Osteoblast (primary cell): Measurements from ENCODE around the gene IQCM. TPM values are rescaled to one million over a fixed set of nuclear protein-coding genes. Genes with fewer than 3 reads are reported as not detected.

Experiments
- DNase-seq: peaks from one replicate; pipeline ENCODE4 v3.0.0; 2011; ENCODE audit warnings: low spot score, mixed read lengths; ENCODE audit not compliant: insufficient read length; ENCODE audit errors: missing footprints
- H2AFZ ChIP-seq: 2 replicates; pipeline ENCODE4 v1.6.0; 2011; ENCODE audit warnings: mild to moderate bottlenecking, low read length
- H3K27ac ChIP-seq: 2 replicates; pipeline ENCODE4 v1.5.1; 2011; ENCODE audit warnings: mild to moderate bottlenecking, low read depth, low read length, moderate library complexity
- H3K27me3 ChIP-seq: 2 replicates; pipeline ENCODE4 v1.6.0; 2012; ENCODE audit warnings: mild to moderate bottlenecking, control low read depth, inconsistent platforms, low read length, moderate library complexity; ENCODE audit not compliant: insufficient read depth
- H3K36me3 ChIP-seq: 2 replicates; pipeline ENCODE4 v1.5.1; 2011; ENCODE audit warnings: mild to moderate bottlenecking, low read length, control low read depth, moderate library complexity; ENCODE audit not compliant: insufficient read depth
- H3K4me1 ChIP-seq: 2 replicates; pipeline ENCODE4 v1.5.1; 2011; ENCODE audit warnings: mild to moderate bottlenecking, low read length, control low read depth, moderate library complexity; ENCODE audit not compliant: insufficient read depth
- H3K4me2 ChIP-seq: 2 replicates; pipeline ENCODE4 v1.6.0; 2011; ENCODE audit warnings: mild to moderate bottlenecking, low read length; ENCODE audit not compliant: insufficient read depth
- H3K4me3 ChIP-seq: fragments of 200-600 bp; sonication (generic); 3 replicates; pipeline ENCODE4 v1.5.1; 2012; ENCODE audit warnings: mild to moderate bottlenecking, low read length, inconsistent platforms; ENCODE audit not compliant: insufficient read depth
- H3K79me2 ChIP-seq: 2 replicates; pipeline ENCODE4 v1.6.0; 2012; ENCODE audit warnings: mild to moderate bottlenecking, low read length, control low read depth, inconsistent platforms; ENCODE audit not compliant: insufficient read depth
- H3K9me3 ChIP-seq: 2 replicates; pipeline ENCODE4 v1.5.1; 2011; ENCODE audit warnings: low read depth, low read length, control low read depth
- H4K20me1 ChIP-seq: 2 replicates; pipeline ENCODE4 v1.6.0; 2012; ENCODE audit warnings: mild to moderate bottlenecking, low read length, control low read depth; ENCODE audit not compliant: insufficient read depth
- CTCF ChIP-seq: IDR thresholded peaks from 2 replicates; pipeline ENCODE4 v1.5.1; 2011; ENCODE audit warnings: mild to moderate bottlenecking, low read depth, low read length, moderate library complexity; ENCODE audit errors: extremely low read depth
- total RNA-seq: library from RNA; depleted of rRNA; stranded (reverse); fragments of >200 nt; gene quantifications from 2 replicates; pipeline ENCODE4 v1.2.3, GENCODE V29; 2012

Gene IQCM
- total RNA-seq, 1 donor = not detected

DNA sequence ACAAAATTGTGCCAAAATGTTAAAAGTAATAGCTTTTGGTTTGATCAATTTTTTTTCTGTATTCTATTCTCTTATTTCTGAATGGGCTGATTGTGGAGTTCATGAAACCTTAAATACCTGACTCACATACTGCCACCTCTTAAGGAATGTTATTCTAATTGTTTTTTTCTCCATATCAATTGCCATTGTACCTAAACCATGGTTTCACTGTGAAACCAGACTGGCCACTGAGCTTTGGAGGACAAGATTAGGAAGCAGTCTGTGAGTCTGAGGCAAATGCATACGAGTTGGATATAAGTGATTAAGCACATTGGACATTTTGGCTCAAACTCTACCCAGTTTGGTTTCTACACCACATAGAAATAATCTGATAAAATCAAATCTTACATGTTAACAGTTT lies 184.0 kb downstream of the IQCM start:
- no peaks in the 10 kb centered on the region for H3K79me2 ChIP-seq
- H2AFZ ChIP-seq = no peak overlapping the region
- no peak overlapping the region for H3K27ac ChIP-seq
- no peaks in the 10 kb centered on the region for H3K9me3 ChIP-seq
- H3K4me3 ChIP-seq = no peak overlapping the region
- DNase-seq = no peak
- no peaks in the 10 kb centered on the region for H3K4me1 ChIP-seq
- no peak overlapping the region for H3K4me2 ChIP-seq
- no peak for TF ChIP-seq CTCF
- no peaks in the 10 kb centered on the region for H3K27me3 ChIP-seq
- no peaks in the 10 kb centered on the region for H4K20me1 ChIP-seq
- no peaks in the 10 kb centered on the region for H3K36me3 ChIP-seq

GRCh38 chr4:149630064-149630463 lies 185.6 kb downstream of the IQCM start:
- H3K9me3 ChIP-seq = no peaks in the 10 kb centered on the region
- no peaks in the 10 kb centered on the region for H3K4me1 ChIP-seq
- no peaks in the 10 kb centered on the region for H3K79me2 ChIP-seq
- no peak overlapping the region for H3K4me2 ChIP-seq
- no peaks in the 10 kb centered on the region for H3K27me3 ChIP-seq
- H4K20me1 ChIP-seq = no peaks in the 10 kb centered on the region
- no peak for TF ChIP-seq CTCF
- no peak for DNase-seq
- no peak overlapping the region for H3K4me3 ChIP-seq
- no peak overlapping the region for H2AFZ ChIP-seq
- H3K36me3 ChIP-seq = no peaks in the 10 kb centered on the region
- no peak overlapping the region for H3K27ac ChIP-seq

DNA sequence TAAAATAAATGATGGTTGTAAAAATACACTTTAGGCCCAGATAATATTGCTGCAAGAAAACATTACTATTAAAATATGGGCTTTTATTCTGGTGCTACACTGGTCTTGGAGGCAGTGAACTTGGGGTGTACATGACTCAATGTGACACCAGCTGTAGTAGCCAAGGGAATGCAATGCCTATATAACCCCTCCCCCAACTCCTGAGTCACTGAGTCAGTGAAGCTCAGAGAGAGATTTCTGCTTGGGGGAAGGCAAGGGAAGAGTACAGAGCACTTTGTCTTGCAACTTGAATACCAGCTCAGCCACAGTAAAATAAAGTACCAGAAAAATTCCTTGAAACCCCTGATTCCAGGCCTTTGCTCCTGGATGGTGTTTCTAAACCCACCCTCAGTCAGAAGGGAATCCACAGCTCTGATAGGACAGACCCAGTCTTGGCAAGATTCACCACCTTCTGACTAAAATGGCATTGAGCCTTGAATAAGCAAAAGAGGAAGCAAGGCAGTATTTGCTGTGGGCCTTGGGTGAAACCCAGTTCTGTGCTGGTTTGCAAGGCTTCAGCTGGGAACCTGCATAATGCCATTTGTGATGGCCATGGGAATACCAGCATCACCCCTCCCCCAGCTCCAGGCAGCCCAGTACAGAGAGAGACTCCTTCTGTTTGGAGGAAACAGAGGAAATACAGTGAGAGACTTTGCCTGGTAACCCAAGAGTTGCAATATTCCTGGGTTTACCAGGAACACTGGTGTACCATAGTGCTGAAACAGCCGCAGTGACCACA lies 209.9 kb downstream of the IQCM start:
- no peaks in the 10 kb centered on the region for H3K9me3 ChIP-seq
- no peaks in the 10 kb centered on the region for H3K79me2 ChIP-seq
- no peak for TF ChIP-seq CTCF
- no peaks in the 10 kb centered on the region for H3K27me3 ChIP-seq
- no peak overlapping the region for H2AFZ ChIP-seq
- DNase-seq = peak; percentile 4
- H3K4me3 ChIP-seq = no peak overlapping the region
- no peaks in the 10 kb centered on the region for H3K4me1 ChIP-seq
- H4K20me1 ChIP-seq = no peaks in the 10 kb centered on the region
- H3K4me2 ChIP-seq = no peak overlapping the region
- H3K27ac ChIP-seq = no peak overlapping the region
- no peaks in the 10 kb centered on the region for H3K36me3 ChIP-seq

GRCh38 chr4:149604827-149605226 lies 210.8 kb downstream of the IQCM start:
- no peaks in the 10 kb centered on the region for H3K4me1 ChIP-seq
- H3K9me3 ChIP-seq = no peaks in the 10 kb centered on the region
- no peak overlapping the region for H2AFZ ChIP-seq
- H3K4me2 ChIP-seq = no peak overlapping the region
- no peak overlapping the region for H3K4me3 ChIP-seq
- no peak for DNase-seq
- H4K20me1 ChIP-seq = no peaks in the 10 kb centered on the region
- TF ChIP-seq CTCF = no peak
- no peak overlapping the region for H3K27ac ChIP-seq
- H3K36me3 ChIP-seq = no peaks in the 10 kb centered on the region
- H3K27me3 ChIP-seq = no peaks in the 10 kb centered on the region
- H3K79me2 ChIP-seq = no peaks in the 10 kb centered on the region
